Immature natural killer cell (primary cell): ENCODE results near the gene F5. TPM values are rescaled to one million over a fixed set of nuclear protein-coding genes. Genes with fewer than 3 reads are reported as not detected.

Experiments
- DNase-seq, 3 donors: peaks; one replicate each; pipeline ENCODE4 v3.0.0; 2022; ENCODE audit warnings: mixed read lengths in 1 of 3
- H3K27ac Mint-ChIP-seq, 6 donors: one replicate each; pipeline ENCODE4 v1.8.0; 2020; ENCODE audit warnings: mixed read lengths in 6 of 6, mild to moderate bottlenecking in 5 of 6, inconsistent platforms in 4 of 6, moderate library complexity in 3 of 6
- H3K27me3 Mint-ChIP-seq, 3 donors: one replicate each; pipeline ENCODE4 v1.8.0; 2020 to 2021; ENCODE audit warnings: low read depth in 3 of 3, mild to moderate bottlenecking in 3 of 3, mixed read lengths in 3 of 3, moderate library complexity in 3 of 3, inconsistent platforms in 1 of 3
- H3K36me3 Mint-ChIP-seq, 3 donors: one replicate each; pipeline ENCODE4 v1.8.0; 2020; ENCODE audit warnings: mixed read lengths in 3 of 3, inconsistent platforms in 2 of 3, mild to moderate bottlenecking in 2 of 3
- H3K4me1 Mint-ChIP-seq, 2 donors: one replicate each; pipeline ENCODE4 v1.8.0; 2020; ENCODE audit warnings: inconsistent platforms in 2 of 2, mild to moderate bottlenecking in 2 of 2, mixed read lengths in 2 of 2, moderate library complexity in 1 of 2
- H3K4me3 Mint-ChIP-seq, 5 donors: one replicate each; pipeline ENCODE4 v1.8.0; 2020; ENCODE audit warnings: mild to moderate bottlenecking in 5 of 5, mixed read lengths in 5 of 5, inconsistent platforms in 3 of 5, moderate library complexity in 3 of 5
- H3K9me3 Mint-ChIP-seq, 6 donors: one replicate each; pipeline ENCODE4 v1.8.0; 2020; ENCODE audit warnings: mild to moderate bottlenecking in 6 of 6, mixed read lengths in 6 of 6, inconsistent platforms in 4 of 6, moderate library complexity in 3 of 6
- polyA plus RNA-seq, 3 donors: library from polyadenylated mRNA; unstranded; fragments of 300-500 nt; fragmentation: Illumina TruSeq; gene quantifications; one replicate each; pipeline ENCODE4 v1.2.3, GENCODE V29; 2021

The F5 gene
- polyA plus RNA-seq, 3 donors from 2014 or later, result 0.08 to 1.3 (median 0.09) TPM

- H3K9me3 Mint-ChIP-seq, result no peaks in the 10 kb centered on the region
- DNase-seq, result no peak
- H3K27me3 Mint-ChIP-seq, result peaks cover 3 to 8% (median 7%) of the 10 kb centered on the region in 3 donors
- H3K4me1 Mint-ChIP-seq, result peaks cover 31 to 37% of the 10 kb centered on the region in 2 donors
- H3K27ac Mint-ChIP-seq, result peak overlapping the region in 3 of 6 donors; percentile 4 to 22 (median 12)
- H3K36me3 Mint-ChIP-seq, result peaks cover 0 to 5% (median 0%) of the 10 kb centered on the region in 3 donors
- peak overlapping the region; percentile 9 to 92 (median 61) for H3K4me3 Mint-ChIP-seq
Measured at GRCh38 chr1:169484101-169484500, 102.2 kb downstream of the F5 start.

GRCh38 chr1:169483500-169483966 lies 102.7 kb downstream of the F5 start:
- Mint-ChIP-seq H3K36me3 (peaks cover 0 to 5% (median 0%) of the 10 kb centered on the region in 3 donors), H3K4me1 (peaks cover 31 to 37% of the 10 kb centered on the region in 2 donors), H3K4me3 (peak overlapping the region in 1 of 5 donors; percentile 92), H3K27ac (peak overlapping the region in 1 of 6 donors; percentile 14), H3K9me3 (no peaks in the 10 kb centered on the region), H3K27me3 (peaks cover 3 to 8% (median 7%) of the 10 kb centered on the region in 3 donors)
- DNase-seq, result no peak

- Mint-ChIP-seq H3K27me3 (peaks cover 0 to 2% (median 1%) of the 10 kb centered on the region in 3 donors), H3K9me3 (no peaks in the 10 kb centered on the region), H3K27ac (no peak overlapping the region), H3K36me3 (peaks cover 0 to 12% (median 5%) of the 10 kb centered on the region in 3 donors), H3K4me1 (peaks cover 10 to 13% of the 10 kb centered on the region in 2 donors), H3K4me3 (no peak overlapping the region)
- no peak for DNase-seq
Measured at GRCh38 chr1:169479363-169480066, 106.8 kb downstream of the F5 start.

GRCh38 chr1:169478094-169478672 lies 108.1 kb downstream of the F5 start:
- Mint-ChIP-seq H3K36me3 (peaks cover 0 to 12% (median 5%) of the 10 kb centered on the region in 3 donors), H3K4me3 (no peak overlapping the region), H3K9me3 (no peaks in the 10 kb centered on the region), H3K27ac (no peak overlapping the region), H3K27me3 (peaks cover 0 to 2% (median 1%) of the 10 kb centered on the region in 3 donors), H3K4me1 (peaks cover 0 to under 1% of the 10 kb centered on the region in 2 donors)
- no peak for DNase-seq

- no peaks in the 10 kb centered on the region for H3K9me3 Mint-ChIP-seq
- H3K4me3 Mint-ChIP-seq, result no peak overlapping the region
- H3K27ac Mint-ChIP-seq, result no peak overlapping the region
- H3K27me3 Mint-ChIP-seq, result peaks cover 0 to 2% (median 1%) of the 10 kb centered on the region in 3 donors
- H3K4me1 Mint-ChIP-seq, result no peaks in the 10 kb centered on the region
- DNase-seq, result no peak
- peaks cover 0 to 12% (median 5%) of the 10 kb centered on the region in 3 donors for H3K36me3 Mint-ChIP-seq
Measured at GRCh38 chr1:169475806-169476387, 110.4 kb downstream of the F5 start.

GRCh38 chr1:169474302-169474995 lies 111.8 kb downstream of the F5 start:
- H3K36me3 Mint-ChIP-seq, result peaks cover 0 to 8% (median 5%) of the 10 kb centered on the region in 3 donors

GRCh38 chr1:169473347-169473746 lies 112.9 kb downstream of the F5 start:
- DNase-seq, result no peak
- Mint-ChIP-seq H3K36me3 (peaks cover 0 to 8% (median 5%) of the 10 kb centered on the region in 3 donors), H3K27ac (no peak overlapping the region), H3K9me3 (no peaks in the 10 kb centered on the region), H3K27me3 (peaks cover 0 to 3% (median 0%) of the 10 kb centered on the region in 3 donors), H3K4me3 (no peak overlapping the region), H3K4me1 (no peaks in the 10 kb centered on the region)

More at GRCh38 chr1:169474302-169474995, 111.8 kb downstream of the F5 start:
- Mint-ChIP-seq H3K27ac (peak overlapping the region in 1 of 6 donors; percentile 19), H3K27me3 (peaks cover 0 to 3% (median 0%) of the 10 kb centered on the region in 3 donors), H3K4me3 (no peak overlapping the region), H3K4me1 (no peaks in the 10 kb centered on the region), H3K9me3 (no peaks in the 10 kb centered on the region)
- no peak for DNase-seq

GRCh38 chr1:169472738-169473137 lies 113.5 kb downstream of the F5 start:
- Mint-ChIP-seq H3K36me3 (peaks cover 1 to 8% (median 5%) of the 10 kb centered on the region in 3 donors), H3K27ac (no peak overlapping the region), H3K4me1 (no peaks in the 10 kb centered on the region), H3K4me3 (no peak overlapping the region), H3K27me3 (peaks cover 0 to 2% (median 0%) of the 10 kb centered on the region in 3 donors), H3K9me3 (no peaks in the 10 kb centered on the region)
- DNase-seq, result no peak

GRCh38 chr1:169468982-169469381 lies 117.3 kb downstream of the F5 start:
- H3K27ac Mint-ChIP-seq, result no peak overlapping the region

GRCh38 chr1:169466259-169467230 lies 119.7 kb downstream of the F5 start:
- peaks cover 0 to under 1% of the 10 kb centered on the region in 2 donors for H3K4me1 Mint-ChIP-seq
- no peak overlapping the region for H3K27ac Mint-ChIP-seq
- peaks cover 0 to 9% (median 0%) of the 10 kb centered on the region in 3 donors for H3K36me3 Mint-ChIP-seq
- no peak overlapping the region for H3K4me3 Mint-ChIP-seq
- DNase-seq, result no peak
- H3K27me3 Mint-ChIP-seq, result peaks cover 0 to 2% (median 0%) of the 10 kb centered on the region in 3 donors
- H3K9me3 Mint-ChIP-seq, result no peaks in the 10 kb centered on the region

More at GRCh38 chr1:169468982-169469381, 117.3 kb downstream of the F5 start:
- Mint-ChIP-seq H3K36me3 (peaks cover 0 to 9% (median 0%) of the 10 kb centered on the region in 3 donors), H3K9me3 (no peaks in the 10 kb centered on the region), H3K27me3 (peaks cover 0 to 2% (median 0%) of the 10 kb centered on the region in 3 donors), H3K4me3 (no peak overlapping the region), H3K4me1 (no peaks in the 10 kb centered on the region)
- no peak for DNase-seq

GRCh38 chr1:169465281-169465680 lies 121.0 kb downstream of the F5 start:
- no peak for DNase-seq
- peaks cover 1 to 2% (median 2%) of the 10 kb centered on the region in 3 donors for H3K27me3 Mint-ChIP-seq
- H3K4me1 Mint-ChIP-seq, result peaks cover 11 to 13% of the 10 kb centered on the region in 2 donors
- no peaks in the 10 kb centered on the region for H3K9me3 Mint-ChIP-seq
- H3K4me3 Mint-ChIP-seq, result no peak overlapping the region
- H3K27ac Mint-ChIP-seq, result no peak overlapping the region
- peaks cover 0 to 9% (median 6%) of the 10 kb centered on the region in 3 donors for H3K36me3 Mint-ChIP-seq
